ENCODE data around the gene HMGXB4. TPM values are rescaled to one million over a fixed set of nuclear protein-coding genes. Genes with fewer than 3 reads are reported as not detected.
A peak's percentile ranks its signal among the peaks of the same experiment; 100 is the strongest.

Gene HMGXB4, protein sequence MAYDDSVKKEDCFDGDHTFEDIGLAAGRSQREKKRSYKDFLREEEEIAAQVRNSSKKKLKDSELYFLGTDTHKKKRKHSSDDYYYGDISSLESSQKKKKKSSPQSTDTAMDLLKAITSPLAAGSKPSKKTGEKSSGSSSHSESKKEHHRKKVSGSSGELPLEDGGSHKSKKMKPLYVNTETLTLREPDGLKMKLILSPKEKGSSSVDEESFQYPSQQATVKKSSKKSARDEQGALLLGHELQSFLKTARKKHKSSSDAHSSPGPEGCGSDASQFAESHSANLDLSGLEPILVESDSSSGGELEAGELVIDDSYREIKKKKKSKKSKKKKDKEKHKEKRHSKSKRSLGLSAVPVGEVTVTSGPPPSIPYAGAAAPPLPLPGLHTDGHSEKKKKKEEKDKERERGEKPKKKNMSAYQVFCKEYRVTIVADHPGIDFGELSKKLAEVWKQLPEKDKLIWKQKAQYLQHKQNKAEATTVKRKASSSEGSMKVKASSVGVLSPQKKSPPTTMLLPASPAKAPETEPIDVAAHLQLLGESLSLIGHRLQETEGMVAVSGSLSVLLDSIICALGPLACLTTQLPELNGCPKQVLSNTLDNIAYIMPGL
- total RNA-seq (2014; rRNA removed; shearing (Covaris generic); ENCODE audit: low replicate concordance), result 13.5 and 19.1 TPM in 2 replicates

DNA sequence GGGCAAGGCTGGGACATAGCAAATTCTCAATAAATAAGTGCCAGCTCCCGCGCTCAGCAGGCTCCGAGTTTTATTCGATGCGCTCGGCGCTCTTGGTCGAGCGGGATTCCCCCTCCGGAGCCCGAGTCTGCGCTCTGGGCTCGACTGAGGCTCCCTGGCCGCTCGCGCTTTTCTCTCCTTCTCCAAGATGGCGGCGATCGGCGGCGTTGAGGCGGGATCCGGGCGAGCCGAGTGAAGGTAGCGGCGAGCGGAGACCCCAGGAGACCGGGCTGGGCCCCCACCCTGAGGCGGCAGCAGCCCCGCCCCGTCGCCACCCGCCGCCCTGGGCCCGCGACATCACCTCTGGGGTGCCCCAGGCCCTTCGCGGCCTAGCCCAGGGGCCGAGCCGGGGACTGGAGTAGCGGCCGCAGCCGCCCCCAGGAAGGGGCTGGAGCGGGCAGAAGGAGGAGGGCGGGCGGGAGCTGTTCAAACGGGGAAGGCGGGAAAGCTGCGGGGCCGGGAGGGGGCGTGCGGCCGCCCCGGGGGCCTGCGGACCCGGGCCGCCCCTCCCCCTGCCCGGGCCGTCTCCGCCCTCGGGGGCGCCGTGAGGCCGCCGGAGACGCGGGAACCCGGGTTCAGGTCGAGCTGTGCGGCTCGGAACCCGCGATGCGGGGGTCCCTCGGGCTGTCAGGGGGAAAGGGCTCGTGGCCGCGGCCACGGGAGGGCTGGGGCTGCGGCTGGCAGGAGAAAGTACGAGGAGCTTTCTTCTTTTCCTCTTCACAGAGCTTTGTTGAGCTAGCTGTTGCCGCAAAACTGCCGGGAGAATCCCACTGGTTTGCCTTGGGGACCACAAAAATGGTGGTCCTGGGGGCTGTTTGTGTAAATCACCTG lies at the start of gene HMGXB4:
TSS of gene HMGXB4 (plus strand) at position 173 of the 870 bp plus-strand sequence. CDS start 4,898 bp downstream, outside the sequence.
- DNase-seq, result peak; percentile 96
- Histone ChIP-seq H4K20me1 (ENCODE audit: insufficient read depth, low read depth, low read length) (no peaks in the 10 kb centered on the region), H3K9me3 (ENCODE audit: low read length) (no peaks in the 10 kb centered on the region), H3K4me3 (ENCODE audit: low read length) (peak within 1 kb of the TSS; percentile 91), H3K27me3 (ENCODE audit: low read length) (no peaks in the 10 kb centered on the region), H3K4me1 (ENCODE audit: low read length) (peaks cover 25% of the 10 kb centered on the region), H3K36me3 (ENCODE audit: insufficient read depth, low read length) (peaks cover 7% of the 10 kb centered on the region; the same call in 1 of the 2 replicates), H3K4me2 (ENCODE audit: low read depth, low read length, poor library complexity, severe bottlenecking) (peak within 1 kb of the TSS; percentile 80), H3K9me2 (replicated peaks; ENCODE audit: insufficient read depth, low read length) (no peaks in the 10 kb centered on the region), H3K79me2 (ENCODE audit: low read length) (peaks cover 55% of the 10 kb centered on the region), H3K27ac (ENCODE audit: low read length) (peak within 1 kb of the TSS; percentile 69), H2AFZ (ENCODE audit: low read length) (peak within 1 kb of the TSS; percentile 98), H3K9ac (ENCODE audit: low read length) (peak within 1 kb of the TSS; percentile 91)

DNA sequence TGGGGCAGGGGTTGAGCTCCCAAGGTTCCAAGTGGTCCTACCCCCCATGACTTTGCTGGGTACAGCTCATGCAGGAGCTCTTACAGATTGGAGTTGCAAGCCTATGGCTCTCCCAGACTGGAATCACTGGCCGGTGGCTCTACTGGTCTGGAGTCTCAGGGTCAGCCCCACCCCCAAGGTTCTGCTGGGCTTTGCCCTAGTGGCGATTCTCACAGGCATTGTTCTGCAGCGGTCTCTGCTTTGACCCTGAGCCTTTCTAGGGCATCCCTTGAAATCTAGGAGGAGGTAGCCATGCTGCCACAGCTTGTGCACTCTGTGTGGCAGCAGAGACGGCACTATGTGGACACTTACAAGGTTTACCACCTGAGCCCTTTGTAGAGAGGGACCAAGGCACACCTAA lies 49.3 kb upstream of the HMGXB4 start:
- DNase-seq, result no peak
- Histone ChIP-seq H3K4me2 (ENCODE audit: low read depth, low read length, poor library complexity, severe bottlenecking) (no peak overlapping the region), H4K20me1 (ENCODE audit: insufficient read depth, low read depth, low read length) (peaks cover 9% of the 10 kb centered on the region; the same call in 1 of the 2 replicates), H3K9me2 (replicated peaks; ENCODE audit: insufficient read depth, low read length) (no peaks in the 10 kb centered on the region), H3K27me3 (ENCODE audit: low read length) (no peaks in the 10 kb centered on the region), H2AFZ (ENCODE audit: low read length) (no peak overlapping the region), H3K9ac (ENCODE audit: low read length) (no peak overlapping the region), H3K9me3 (ENCODE audit: low read length) (no peaks in the 10 kb centered on the region), H3K4me3 (ENCODE audit: low read length) (no peak overlapping the region), H3K36me3 (ENCODE audit: insufficient read depth, low read length) (peaks cover 32% of the 10 kb centered on the region; the same call in 1 of the 2 replicates), H3K27ac (ENCODE audit: low read length) (no peak overlapping the region), H3K79me2 (ENCODE audit: low read length) (peaks cover 92% of the 10 kb centered on the region), H3K4me1 (ENCODE audit: low read length) (no peaks in the 10 kb centered on the region)

DNA sequence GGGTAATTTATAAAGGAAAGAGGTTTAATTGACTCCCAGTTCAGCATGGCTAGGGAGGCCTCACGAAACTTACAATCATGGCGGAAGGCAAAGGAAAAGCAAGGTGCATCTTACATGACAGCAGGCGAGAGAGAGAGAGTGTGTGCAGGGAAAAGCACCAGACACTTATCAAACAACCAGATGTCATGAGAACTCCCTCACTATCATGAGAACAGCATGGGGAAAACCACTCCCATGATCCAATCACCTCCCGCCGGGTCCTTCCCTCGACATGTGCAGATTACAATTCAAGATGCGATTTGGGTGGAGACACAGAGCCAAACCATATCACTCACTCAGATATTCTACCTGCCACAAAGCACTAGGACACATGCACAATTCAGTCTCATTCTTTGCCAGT lies 48.1 kb upstream of the HMGXB4 start:
- peaks cover 93% of the 10 kb centered on the region for H3K79me2 ChIP-seq (ENCODE audit: low read length)
- H3K27ac ChIP-seq (ENCODE audit: low read length), result no peak overlapping the region
- no peaks in the 10 kb centered on the region for H3K27me3 ChIP-seq (ENCODE audit: low read length)
- H2AFZ ChIP-seq (ENCODE audit: low read length), result no peak overlapping the region
- no peak overlapping the region for H3K4me2 ChIP-seq (ENCODE audit: low read depth, low read length, poor library complexity, severe bottlenecking)
- no peak overlapping the region for H3K4me3 ChIP-seq (ENCODE audit: low read length)
- no peaks in the 10 kb centered on the region for H3K9me3 ChIP-seq (ENCODE audit: low read length)
- H3K4me1 ChIP-seq (ENCODE audit: low read length), result no peaks in the 10 kb centered on the region
- H4K20me1 ChIP-seq (ENCODE audit: insufficient read depth, low read depth, low read length), result peaks cover 9% of the 10 kb centered on the region; the same call in 1 of the 2 replicates
- H3K36me3 ChIP-seq (ENCODE audit: insufficient read depth, low read length), result peaks cover 41% of the 10 kb centered on the region
- H3K9me2 ChIP-seq (replicated peaks; ENCODE audit: insufficient read depth, low read length), result no peaks in the 10 kb centered on the region
- DNase-seq, result no peak
- no peak overlapping the region for H3K9ac ChIP-seq (ENCODE audit: low read length)

DNA sequence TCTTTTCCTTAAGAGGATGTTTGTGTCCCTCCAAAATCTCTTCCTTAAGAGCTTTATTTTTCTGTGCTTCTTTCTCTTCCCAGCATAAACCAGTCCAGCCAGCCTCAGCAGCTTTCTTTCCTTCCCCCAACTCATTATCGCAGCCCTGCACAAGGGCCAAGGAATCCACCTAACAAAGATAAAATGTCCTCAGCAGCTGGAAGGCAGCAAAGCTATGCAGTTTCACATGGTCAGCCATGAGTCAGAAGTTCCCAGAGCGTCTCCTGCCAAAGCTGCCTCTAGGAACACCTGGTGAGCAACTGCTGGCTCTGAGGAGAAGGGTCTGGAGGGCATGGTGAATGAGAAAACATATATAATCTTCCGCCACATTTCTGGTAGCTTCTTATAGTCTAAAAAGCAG lies 45.3 kb upstream of the HMGXB4 start:
- Histone ChIP-seq H2AFZ (ENCODE audit: low read length) (no peak overlapping the region), H3K4me3 (ENCODE audit: low read length) (no peak overlapping the region), H3K27ac (ENCODE audit: low read length) (no peak overlapping the region), H3K9me2 (replicated peaks; ENCODE audit: insufficient read depth, low read length) (no peaks in the 10 kb centered on the region), H3K27me3 (ENCODE audit: low read length) (no peaks in the 10 kb centered on the region), H3K4me1 (ENCODE audit: low read length) (no peaks in the 10 kb centered on the region), H4K20me1 (ENCODE audit: insufficient read depth, low read depth, low read length) (peaks cover 9% of the 10 kb centered on the region; the same call in 1 of the 2 replicates), H3K4me2 (ENCODE audit: low read depth, low read length, poor library complexity, severe bottlenecking) (no peak overlapping the region), H3K9me3 (ENCODE audit: low read length) (no peaks in the 10 kb centered on the region), H3K79me2 (ENCODE audit: low read length) (peaks cover 97% of the 10 kb centered on the region), H3K36me3 (ENCODE audit: insufficient read depth, low read length) (peaks cover 40% of the 10 kb centered on the region), H3K9ac (ENCODE audit: low read length) (no peak overlapping the region)
- no peak for DNase-seq

DNA sequence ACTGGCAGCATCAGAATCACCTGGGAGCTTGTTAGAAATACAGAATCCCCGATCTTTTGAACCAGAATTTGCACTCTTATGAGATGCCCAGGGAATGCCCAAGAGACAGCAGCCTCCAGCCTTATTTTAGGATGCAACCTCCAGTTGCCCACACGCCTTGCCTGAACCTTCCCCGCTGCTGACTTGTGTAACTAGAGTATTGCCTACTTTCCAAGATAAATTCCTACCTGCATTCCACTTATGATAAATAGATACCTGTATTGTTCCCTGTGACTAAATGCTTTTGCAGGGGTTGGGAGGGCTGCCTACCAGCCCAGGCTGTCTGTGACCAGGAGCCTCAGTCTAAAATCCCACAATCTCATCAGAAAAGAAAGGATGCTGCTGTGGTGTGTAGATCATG lies 44.3 kb upstream of the HMGXB4 start:
- Histone ChIP-seq H3K9ac (ENCODE audit: low read length) (no peak overlapping the region), H3K4me3 (ENCODE audit: low read length) (no peak overlapping the region), H3K36me3 (ENCODE audit: insufficient read depth, low read length) (peaks cover 42% of the 10 kb centered on the region), H3K27me3 (ENCODE audit: low read length) (no peaks in the 10 kb centered on the region), H3K79me2 (ENCODE audit: low read length) (peaks cover 97% of the 10 kb centered on the region), H3K9me2 (replicated peaks; ENCODE audit: insufficient read depth, low read length) (no peaks in the 10 kb centered on the region), H3K27ac (ENCODE audit: low read length) (no peak overlapping the region), H3K4me2 (ENCODE audit: low read depth, low read length, poor library complexity, severe bottlenecking) (no peak overlapping the region), H3K9me3 (ENCODE audit: low read length) (no peaks in the 10 kb centered on the region), H2AFZ (ENCODE audit: low read length) (no peak overlapping the region), H4K20me1 (ENCODE audit: insufficient read depth, low read depth, low read length) (peaks cover 5% of the 10 kb centered on the region; the same call in 1 of the 2 replicates), H3K4me1 (ENCODE audit: low read length) (no peaks in the 10 kb centered on the region)
- no peak for DNase-seq

DNA sequence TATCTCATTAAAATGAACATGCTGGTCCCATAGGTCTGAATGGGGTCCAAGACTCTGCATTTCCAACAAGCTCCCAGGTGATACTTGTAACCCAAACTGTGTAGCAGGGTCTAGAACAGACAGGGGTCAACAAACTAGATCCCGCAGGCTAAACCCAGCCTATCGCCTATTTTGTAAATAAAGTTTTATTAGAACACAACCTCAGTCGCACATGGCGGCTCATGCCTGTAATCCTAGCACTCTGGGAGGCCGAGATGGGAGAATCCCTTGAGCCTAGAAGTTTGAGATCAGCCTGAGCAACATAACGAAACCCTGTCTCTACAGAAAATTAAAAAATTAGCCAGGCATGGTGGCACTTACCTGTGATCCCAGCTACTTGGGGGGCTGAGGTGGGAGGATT lies 42.3 kb upstream of the HMGXB4 start:
- no peak overlapping the region for H3K4me3 ChIP-seq (ENCODE audit: low read length)
- 0 out of 2 replicates have a peak, but pooled peaks cover 8% of the 10 kb centered on the region for H4K20me1 ChIP-seq (ENCODE audit: insufficient read depth, low read depth, low read length)
- no peaks in the 10 kb centered on the region for H3K4me1 ChIP-seq (ENCODE audit: low read length)
- H3K27me3 ChIP-seq (ENCODE audit: low read length), result no peaks in the 10 kb centered on the region
- H3K36me3 ChIP-seq (ENCODE audit: insufficient read depth, low read length), result peaks cover 61% of the 10 kb centered on the region
- no peak overlapping the region for H3K9ac ChIP-seq (ENCODE audit: low read length)
- H3K79me2 ChIP-seq (ENCODE audit: low read length), result peaks cover 100% of the 10 kb centered on the region
- no peak overlapping the region for H2AFZ ChIP-seq (ENCODE audit: low read length)
- no peaks in the 10 kb centered on the region for H3K9me3 ChIP-seq (ENCODE audit: low read length)
- no peak for DNase-seq
- H3K4me2 ChIP-seq (ENCODE audit: low read depth, low read length, poor library complexity, severe bottlenecking), result no peak overlapping the region
- no peaks in the 10 kb centered on the region for H3K9me2 ChIP-seq (replicated peaks; ENCODE audit: insufficient read depth, low read length)
- no peak overlapping the region for H3K27ac ChIP-seq (ENCODE audit: low read length)

DNA sequence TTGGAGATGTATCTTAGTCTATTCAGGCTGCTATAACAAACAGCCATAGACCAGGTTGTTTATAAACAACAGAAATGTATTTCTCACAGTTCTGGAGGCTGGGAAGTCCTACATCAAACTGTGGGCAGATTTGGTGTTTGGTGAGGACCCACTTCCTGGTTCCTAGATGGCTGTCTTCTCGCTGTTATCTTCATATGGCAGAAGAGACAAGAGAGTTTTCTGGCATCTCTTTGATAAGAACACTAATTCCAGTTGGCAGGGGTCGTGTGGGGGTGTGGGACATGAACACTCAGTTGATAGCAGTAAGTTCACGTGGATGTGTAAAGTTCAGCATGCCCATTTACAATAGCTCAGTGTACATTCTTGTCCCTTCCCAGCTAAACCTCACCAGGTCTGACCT lies 41.3 kb upstream of the HMGXB4 start:
- no peak for DNase-seq
- peaks cover 67% of the 10 kb centered on the region for H3K36me3 ChIP-seq (ENCODE audit: insufficient read depth, low read length)
- H3K27me3 ChIP-seq (ENCODE audit: low read length), result no peaks in the 10 kb centered on the region
- H3K27ac ChIP-seq (ENCODE audit: low read length), result no peak overlapping the region
- H3K9me3 ChIP-seq (ENCODE audit: low read length), result no peaks in the 10 kb centered on the region
- H3K9me2 ChIP-seq (replicated peaks; ENCODE audit: insufficient read depth, low read length), result no peaks in the 10 kb centered on the region
- H3K4me3 ChIP-seq (ENCODE audit: low read length), result no peak overlapping the region
- H3K4me2 ChIP-seq (ENCODE audit: low read depth, low read length, poor library complexity, severe bottlenecking), result no peak overlapping the region
- no peak overlapping the region for H3K9ac ChIP-seq (ENCODE audit: low read length)
- no peak overlapping the region for H2AFZ ChIP-seq (ENCODE audit: low read length)
- H3K4me1 ChIP-seq (ENCODE audit: low read length), result no peaks in the 10 kb centered on the region
- H4K20me1 ChIP-seq (ENCODE audit: insufficient read depth, low read depth, low read length), result peaks cover 13% of the 10 kb centered on the region; the same call in 1 of the 2 replicates
- peaks cover 98% of the 10 kb centered on the region for H3K79me2 ChIP-seq (ENCODE audit: low read length)

Data from Karpas-422 (cell line).